ENCODE data around the gene ZNF385B.

The ZNF385B gene

GRCh38 chr2:179553382-179553781 is 308.0 kb downstream of the ZNF385B start:
- Histone ChIP-seq H3K27me3 (replicated peaks; ENCODE audit: control insufficient read depth, insufficient read depth, low read length) (no peaks in the 10 kb centered on the region), H3K36me3 (ENCODE audit: control insufficient read depth, insufficient read depth, low read length) (no peaks in the 10 kb centered on the region), H3K4me3 (replicated peaks; ENCODE audit: low read depth, low read length) (no peak overlapping the region)
- TF ChIP-seq, protein P1, sequence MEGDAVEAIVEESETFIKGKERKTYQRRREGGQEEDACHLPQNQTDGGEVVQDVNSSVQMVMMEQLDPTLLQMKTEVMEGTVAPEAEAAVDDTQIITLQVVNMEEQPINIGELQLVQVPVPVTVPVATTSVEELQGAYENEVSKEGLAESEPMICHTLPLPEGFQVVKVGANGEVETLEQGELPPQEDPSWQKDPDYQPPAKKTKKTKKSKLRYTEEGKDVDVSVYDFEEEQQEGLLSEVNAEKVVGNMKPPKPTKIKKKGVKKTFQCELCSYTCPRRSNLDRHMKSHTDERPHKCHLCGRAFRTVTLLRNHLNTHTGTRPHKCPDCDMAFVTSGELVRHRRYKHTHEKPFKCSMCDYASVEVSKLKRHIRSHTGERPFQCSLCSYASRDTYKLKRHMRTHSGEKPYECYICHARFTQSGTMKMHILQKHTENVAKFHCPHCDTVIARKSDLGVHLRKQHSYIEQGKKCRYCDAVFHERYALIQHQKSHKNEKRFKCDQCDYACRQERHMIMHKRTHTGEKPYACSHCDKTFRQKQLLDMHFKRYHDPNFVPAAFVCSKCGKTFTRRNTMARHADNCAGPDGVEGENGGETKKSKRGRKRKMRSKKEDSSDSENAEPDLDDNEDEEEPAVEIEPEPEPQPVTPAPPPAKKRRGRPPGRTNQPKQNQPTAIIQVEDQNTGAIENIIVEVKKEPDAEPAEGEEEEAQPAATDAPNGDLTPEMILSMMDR (IDR thresholded peaks at IDR 0.05; ENCODE audit: insufficient read depth, low read length, poor library complexity, severe bottlenecking) = no peak
- DNase-seq (ENCODE audit: extremely low read depth, insufficient read length) = no peak

DNA sequence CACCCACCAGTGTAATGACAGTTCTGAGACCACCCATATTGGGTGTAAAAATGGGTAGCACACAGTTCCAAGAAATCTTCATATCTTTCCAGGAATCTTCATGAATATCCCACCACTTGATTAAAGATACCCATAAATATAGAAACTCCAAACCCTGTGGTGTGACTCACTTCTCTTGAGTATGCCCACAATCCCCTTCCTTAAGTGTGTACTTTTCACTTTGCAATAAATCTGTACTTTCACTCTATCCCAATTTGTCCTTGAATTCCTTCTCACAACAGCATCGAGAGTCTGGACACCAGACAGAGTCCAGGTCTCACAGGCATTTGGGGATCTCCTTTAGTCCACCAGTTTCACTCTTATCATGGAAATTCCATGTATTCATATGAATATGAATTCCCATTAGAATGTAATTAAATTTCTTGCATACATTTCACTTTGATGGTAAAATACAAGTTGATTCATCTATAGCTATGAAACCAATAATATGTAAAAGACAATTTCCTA is 309.8 kb downstream of the ZNF385B start:
- no peak for DNase-seq (ENCODE audit: extremely low read depth, insufficient read length)
- Histone ChIP-seq H3K4me3 (replicated peaks; ENCODE audit: low read depth, low read length) (no peak overlapping the region), H3K36me3 (ENCODE audit: control insufficient read depth, insufficient read depth, low read length) (no peaks in the 10 kb centered on the region), H3K27me3 (replicated peaks; ENCODE audit: control insufficient read depth, insufficient read depth, low read length) (no peaks in the 10 kb centered on the region)
- TF ChIP-seq, protein P1 (IDR thresholded peaks at IDR 0.05; ENCODE audit: insufficient read depth, low read length, poor library complexity, severe bottlenecking) = no peak

GRCh38 chr2:179550849-179551248 is 310.6 kb downstream of the ZNF385B start:
- TF ChIP-seq, protein P1 (IDR thresholded peaks at IDR 0.05; ENCODE audit: insufficient read depth, low read length, poor library complexity, severe bottlenecking) = no peak
- no peak for DNase-seq (ENCODE audit: extremely low read depth, insufficient read length)
- Histone ChIP-seq H3K4me3 (replicated peaks; ENCODE audit: low read depth, low read length) (no peak overlapping the region), H3K36me3 (ENCODE audit: control insufficient read depth, insufficient read depth, low read length) (no peaks in the 10 kb centered on the region), H3K27me3 (replicated peaks; ENCODE audit: control insufficient read depth, insufficient read depth, low read length) (no peaks in the 10 kb centered on the region)

DNA sequence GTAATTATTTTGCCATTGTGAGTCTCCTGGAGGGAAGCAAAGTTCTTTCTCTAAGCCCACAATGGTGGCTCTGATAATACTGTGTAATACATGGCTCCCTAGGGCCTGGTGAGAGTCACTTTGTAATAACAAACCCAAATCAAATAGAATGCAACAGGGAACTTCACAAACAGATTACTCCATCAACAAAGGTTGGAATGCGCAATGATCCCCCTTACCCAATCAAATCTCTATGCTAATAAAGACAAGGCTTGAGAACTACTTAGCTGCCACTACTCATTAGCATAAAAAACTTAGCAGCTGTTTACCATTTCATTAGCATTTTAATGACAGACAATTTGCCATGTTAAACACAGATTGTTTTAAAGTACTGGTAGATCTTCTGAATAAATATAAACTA is 311.2 kb downstream of the ZNF385B start:
- TF ChIP-seq, protein P1 (IDR thresholded peaks at IDR 0.05; ENCODE audit: insufficient read depth, low read length, poor library complexity, severe bottlenecking) = no peak
- Histone ChIP-seq H3K4me3 (replicated peaks; ENCODE audit: low read depth, low read length) (no peak overlapping the region), H3K27me3 (replicated peaks; ENCODE audit: control insufficient read depth, insufficient read depth, low read length) (no peaks in the 10 kb centered on the region), H3K36me3 (ENCODE audit: control insufficient read depth, insufficient read depth, low read length) (no peaks in the 10 kb centered on the region)
- DNase-seq (ENCODE audit: extremely low read depth, insufficient read length) = no peak

DNA sequence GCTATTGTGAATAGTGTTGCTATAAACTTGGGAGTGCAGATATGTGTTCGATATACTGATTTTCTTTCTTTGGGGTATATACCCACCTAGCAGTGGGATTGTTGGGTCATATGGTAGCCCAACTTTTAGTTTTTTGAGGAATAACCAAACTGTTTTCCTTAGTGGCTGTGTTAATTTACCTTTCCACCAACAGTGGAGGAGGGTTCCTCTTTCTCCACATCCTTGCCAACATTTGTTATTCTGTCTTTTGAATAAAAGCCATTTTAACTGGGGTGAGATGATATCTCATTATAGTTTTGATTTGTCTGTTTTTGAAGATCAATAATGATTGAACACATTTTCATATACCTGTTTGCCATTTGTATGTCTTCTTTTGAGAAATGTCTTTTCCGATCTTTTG is 314.8 kb downstream of the ZNF385B start:
- no peak for DNase-seq (ENCODE audit: extremely low read depth, insufficient read length)
- H3K27me3 ChIP-seq (replicated peaks; ENCODE audit: control insufficient read depth, insufficient read depth, low read length) = no peaks in the 10 kb centered on the region
- TF ChIP-seq, protein P1 (IDR thresholded peaks at IDR 0.05; ENCODE audit: insufficient read depth, low read length, poor library complexity, severe bottlenecking) = no peak
- no peaks in the 10 kb centered on the region for H3K36me3 ChIP-seq (ENCODE audit: control insufficient read depth, insufficient read depth, low read length)
- no peak overlapping the region for H3K4me3 ChIP-seq (replicated peaks; ENCODE audit: low read depth, low read length)

- no peaks in the 10 kb centered on the region for H3K27me3 ChIP-seq (replicated peaks; ENCODE audit: control insufficient read depth, insufficient read depth, low read length)
- TF ChIP-seq, protein P1 (IDR thresholded peaks at IDR 0.05; ENCODE audit: insufficient read depth, low read length, poor library complexity, severe bottlenecking) = no peak
- H3K4me3 ChIP-seq (replicated peaks; ENCODE audit: low read depth, low read length) = no peak overlapping the region
- no peak for DNase-seq (ENCODE audit: extremely low read depth, insufficient read length)
- H3K36me3 ChIP-seq (ENCODE audit: control insufficient read depth, insufficient read depth, low read length) = no peaks in the 10 kb centered on the region
Observed at GRCh38 chr2:179545024-179545423, 316.4 kb downstream of the ZNF385B start.
